HepG2 (cell line): ENCODE measurements around the gene KHNYN. TPM values are rescaled to one million over a fixed set of nuclear protein-coding genes. Genes with fewer than 3 reads are reported as not detected.
A peak's percentile ranks its signal among the peaks of the same experiment; 100 is the strongest.

Source experiments
- AGO2 ChIP-seq: fragments of 200-400 bp; formaldehyde crosslinking; optimal IDR thresholded peaks from 2 replicates; pipeline ENCODE3; 2017; ENCODE audit warnings: mild to moderate bottlenecking, low read depth, low read length, moderate library complexity
- DNMT1 ChIP-seq: sonication (generic); formaldehyde crosslinking; IDR thresholded peaks from 2 replicates; pipeline ENCODE4 v1.5.1; 2020; ENCODE audit warnings: mild to moderate bottlenecking, missing genetic modification reagents
- HNRNPLL ChIP-seq: fragments of 200-400 bp; formaldehyde crosslinking; IDR thresholded peaks from 2 replicates; pipeline ENCODE4 v1.6.1; 2017; ENCODE audit warnings: mild to moderate bottlenecking, low read depth, low read length; ENCODE audit not compliant: poor library complexity, severe bottlenecking
- HOXA7 ChIP-seq: sonication (generic); formaldehyde crosslinking; IDR thresholded peaks from 2 replicates; pipeline ENCODE4 v1.8.1; 2022; ENCODE audit warnings: mild to moderate bottlenecking, missing genetic modification reagents, moderate library complexity
- JUND ChIP-seq: sonication (generic); formaldehyde crosslinking; IDR thresholded peaks from 2 replicates; pipeline ENCODE4 v1.8.0; 2022; ENCODE audit warnings: mild to moderate bottlenecking, missing genetic modification reagents
- MTA1 ChIP-seq: sonication (generic); formaldehyde crosslinking; IDR thresholded peaks from 2 replicates; pipeline ENCODE4 v1.4.0; 2020; ENCODE audit warnings: missing genetic modification reagents, mild to moderate bottlenecking, borderline replicate concordance
- NFE2L2 ChIP-seq: fragments of 150-350 bp; IDR thresholded peaks from 2 replicates; pipeline ENCODE4 v1.6.1; 2014; ENCODE audit warnings: low read length
- RORA ChIP-seq: sonication (generic); formaldehyde crosslinking; IDR thresholded peaks from 2 replicates; pipeline ENCODE4 v1.5.0; 2020; ENCODE audit warnings: mild to moderate bottlenecking, missing genetic modification reagents, moderate library complexity
- SATB2 ChIP-seq: sonication (generic); formaldehyde crosslinking; IDR thresholded peaks from 2 replicates; pipeline ENCODE4 v1.5.0; 2020; ENCODE audit warnings: missing genetic modification reagents
- SNRNP70 ChIP-seq: fragments of 200-400 bp; formaldehyde crosslinking; IDR thresholded peaks from 2 replicates; pipeline ENCODE4 v1.6.1; 2017; ENCODE audit warnings: mild to moderate bottlenecking, low read depth, low read length, moderate library complexity
- ZBTB3 ChIP-seq: sonication (generic); formaldehyde crosslinking; IDR thresholded peaks from 2 replicates; pipeline ENCODE4 v1.4.0; 2020; ENCODE audit warnings: low read depth, mild to moderate bottlenecking, moderate library complexity, missing genetic modification reagents, borderline replicate concordance
- ZNF652 ChIP-seq: IDR thresholded peaks from 2 replicates; pipeline ENCODE4 v1.6.1; 2016; ENCODE audit warnings: low read depth, borderline replicate concordance
- ZNF75D ChIP-seq: sonication (generic); formaldehyde crosslinking; IDR thresholded peaks from 2 replicates; pipeline ENCODE4 v1.8.1; 2023; ENCODE audit warnings: missing genetic modification reagents, mild to moderate bottlenecking, borderline replicate concordance
- ZNF768 ChIP-seq: sonication (generic); formaldehyde crosslinking; IDR thresholded peaks from 2 replicates; pipeline ENCODE4 v1.4.0; 2020; ENCODE audit warnings: missing genetic modification reagents
- ZNF883 ChIP-seq: sonication (generic); formaldehyde crosslinking; IDR thresholded peaks from 2 replicates; pipeline ENCODE4 v1.5.1; 2020; ENCODE audit warnings: mild to moderate bottlenecking, missing genetic modification reagents; ENCODE audit errors: not compliant biosample characterization
- polyA plus RNA-seq, 8 experiments: library from polyadenylated mRNA; depleted of rRNA in 3 of 8; stranded (reverse) in 7 of 8; unstranded in 1 of 8; fragments of >200 nt; fragmentation: Illumina TruSeq in 4 of 8; extraction: Trizol in 4 of 8; gene quantifications; 2 replicates each; pipeline versions ENCODE4 v1.2.1 to v1.2.3, GENCODE V29; 2011 to 2016; ENCODE audit warnings: low read depth in 4 of 8, missing spikeins in 1 of 8, mixed read lengths in 1 of 8; ENCODE audit not compliant: insufficient read depth in 1 of 8
- total RNA-seq, 5 experiments: library from RNA; depleted of rRNA; stranded (reverse); fragments of >200 nt; fragmentation: Illumina TruSeq; extraction: Trizol; gene quantifications; 2 replicates each; pipeline ENCODE4 v1.2.3, GENCODE V29; 2016; ENCODE audit warnings: low read depth in 1 of 5
- TF ChIP-seq, protein P1 (sequence below): sonication (generic); formaldehyde crosslinking; IDR thresholded peaks from 2 replicates; pipeline ENCODE4 v1.4.0; 2020; ENCODE audit warnings: low read depth, mild to moderate bottlenecking, missing genetic modification reagents
- TF ChIP-seq, protein P2 (sequence below): sonication (generic); formaldehyde crosslinking; IDR thresholded peaks from 2 replicates; pipeline ENCODE4 v1.4.0; 2020; ENCODE audit warnings: mild to moderate bottlenecking, missing genetic modification reagents
- TF ChIP-seq, protein P3 (sequence below): IDR thresholded peaks from 2 replicates; pipeline ENCODE4 v1.6.1; 2016; ENCODE audit warnings: missing biosample characterization, missing genetic modification reagents, low read depth
- TF ChIP-seq, protein P4 (sequence below): IDR thresholded peaks from 2 replicates; pipeline ENCODE4 v1.6.1; 2016; ENCODE audit warnings: low read depth, borderline replicate concordance
- TF ChIP-seq, protein P5 (sequence below): sonication (generic); formaldehyde crosslinking; IDR thresholded peaks from 2 replicates; pipeline ENCODE4 v1.5.0; 2020; ENCODE audit warnings: missing genetic modification reagents
- TF ChIP-seq, protein P6 (sequence below): sonication (generic); formaldehyde crosslinking; IDR thresholded peaks from 2 replicates; pipeline ENCODE4 v1.4.0; 2020; ENCODE audit warnings: missing genetic modification reagents

Gene KHNYN
- total and polyA plus RNA-seq, 2 of the 13 experiments (the other 11 are each of a cell fraction or from before 2014, with no cell fraction given) = 52.8 to 75.7 TPM

DNA sequence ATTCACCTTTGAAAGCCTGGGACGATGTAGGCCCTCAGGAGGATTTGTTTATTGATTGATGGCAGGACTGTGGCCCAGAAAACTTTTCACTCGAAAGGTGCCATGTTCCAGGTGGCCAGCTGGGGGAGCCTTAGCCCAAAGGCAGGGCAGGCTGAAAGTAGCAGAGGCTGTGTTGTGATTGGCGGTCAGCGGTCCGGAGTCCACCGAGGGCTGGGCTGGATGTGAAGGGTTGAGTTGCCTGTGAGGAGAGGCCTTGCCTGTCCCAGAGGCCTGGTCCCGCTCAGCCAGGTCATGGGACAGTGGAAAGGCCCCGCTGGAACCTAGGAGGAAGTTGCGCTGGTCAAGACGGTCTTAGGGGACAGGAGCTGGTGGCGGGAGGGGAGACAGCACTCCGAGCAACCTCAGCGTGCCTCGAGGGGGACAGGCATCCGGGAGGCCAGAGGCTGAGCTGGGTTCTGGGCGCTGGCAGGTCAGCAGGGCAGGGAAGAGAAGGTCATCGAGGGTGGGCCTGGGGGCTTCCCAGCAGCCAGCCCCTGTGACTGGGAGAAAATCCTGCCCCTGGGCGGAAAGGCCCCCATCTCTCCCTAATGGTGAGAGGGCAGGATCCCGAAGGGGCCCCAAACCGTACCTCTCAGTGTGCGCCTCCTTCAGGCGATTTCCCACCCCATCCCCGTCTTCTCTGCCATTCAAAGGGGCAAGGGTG, 52.0 kb downstream of the KHNYN start (continued):
- TF ChIP-seq, protein P1, sequence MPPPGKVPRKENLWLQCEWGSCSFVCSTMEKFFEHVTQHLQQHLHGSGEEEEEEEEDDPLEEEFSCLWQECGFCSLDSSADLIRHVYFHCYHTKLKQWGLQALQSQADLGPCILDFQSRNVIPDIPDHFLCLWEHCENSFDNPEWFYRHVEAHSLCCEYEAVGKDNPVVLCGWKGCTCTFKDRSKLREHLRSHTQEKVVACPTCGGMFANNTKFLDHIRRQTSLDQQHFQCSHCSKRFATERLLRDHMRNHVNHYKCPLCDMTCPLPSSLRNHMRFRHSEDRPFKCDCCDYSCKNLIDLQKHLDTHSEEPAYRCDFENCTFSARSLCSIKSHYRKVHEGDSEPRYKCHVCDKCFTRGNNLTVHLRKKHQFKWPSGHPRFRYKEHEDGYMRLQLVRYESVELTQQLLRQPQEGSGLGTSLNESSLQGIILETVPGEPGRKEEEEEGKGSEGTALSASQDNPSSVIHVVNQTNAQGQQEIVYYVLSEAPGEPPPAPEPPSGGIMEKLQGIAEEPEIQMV (CRISPR knock-in tag) = peak; percentile 94
- no peak for TF ChIP-seq RORA (CRISPR knock-in tag)
- TF ChIP-seq, protein P2, sequence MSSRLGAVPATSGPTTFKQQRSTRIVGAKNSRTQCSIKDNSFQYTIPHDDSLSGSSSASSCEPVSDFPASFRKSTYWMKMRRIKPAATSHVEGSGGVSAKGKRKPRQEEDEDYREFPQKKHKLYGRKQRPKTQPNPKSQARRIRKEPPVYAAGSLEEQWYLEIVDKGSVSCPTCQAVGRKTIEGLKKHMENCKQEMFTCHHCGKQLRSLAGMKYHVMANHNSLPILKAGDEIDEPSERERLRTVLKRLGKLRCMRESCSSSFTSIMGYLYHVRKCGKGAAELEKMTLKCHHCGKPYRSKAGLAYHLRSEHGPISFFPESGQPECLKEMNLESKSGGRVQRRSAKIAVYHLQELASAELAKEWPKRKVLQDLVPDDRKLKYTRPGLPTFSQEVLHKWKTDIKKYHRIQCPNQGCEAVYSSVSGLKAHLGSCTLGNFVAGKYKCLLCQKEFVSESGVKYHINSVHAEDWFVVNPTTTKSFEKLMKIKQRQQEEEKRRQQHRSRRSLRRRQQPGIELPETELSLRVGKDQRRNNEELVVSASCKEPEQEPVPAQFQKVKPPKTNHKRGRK (CRISPR knock-in tag) = peak; percentile 63; the same call in 1 of the 2 replicates
- TF ChIP-seq DNMT1 (CRISPR knock-in tag) = peak; percentile 85
- TF ChIP-seq MTA1 (CRISPR knock-in tag) = peak; percentile 97
- peak; percentile 68 for TF ChIP-seq AGO2
- TF ChIP-seq ZNF883 (CRISPR knock-in tag) = peak; percentile 98
- TF ChIP-seq, protein P3, sequence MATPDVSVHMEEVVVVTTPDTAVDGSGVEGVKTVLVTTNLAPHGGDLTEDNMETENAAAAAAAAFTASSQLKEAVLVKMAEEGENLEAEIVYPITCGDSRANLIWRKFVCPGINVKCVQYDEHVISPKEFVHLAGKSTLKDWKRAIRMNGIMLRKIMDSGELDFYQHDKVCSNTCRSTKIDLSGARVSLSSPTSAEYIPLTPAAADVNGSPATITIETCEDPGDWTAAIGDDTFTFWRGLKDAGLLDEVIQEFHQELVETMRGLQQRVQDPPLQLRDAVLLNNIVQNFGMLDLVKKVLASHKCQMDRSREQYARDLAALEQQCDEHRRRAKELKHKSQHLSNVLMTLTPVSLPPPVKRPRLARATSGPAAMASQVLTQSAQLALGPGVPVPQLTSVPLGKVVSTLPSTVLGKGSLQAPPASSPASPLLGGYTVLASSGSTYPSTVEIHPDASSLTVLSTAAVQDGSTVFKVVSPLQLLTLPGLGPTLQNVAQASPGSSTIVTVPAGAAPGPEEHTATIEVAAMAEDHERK (CRISPR knock-in tag) = no peak
- no peak for TF ChIP-seq SNRNP70
- no peak for TF ChIP-seq HOXA7 (CRISPR knock-in tag)
- TF ChIP-seq, protein P4, sequence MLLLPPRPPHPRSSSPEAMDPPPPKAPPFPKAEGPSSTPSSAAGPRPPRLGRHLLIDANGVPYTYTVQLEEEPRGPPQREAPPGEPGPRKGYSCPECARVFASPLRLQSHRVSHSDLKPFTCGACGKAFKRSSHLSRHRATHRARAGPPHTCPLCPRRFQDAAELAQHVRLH (CRISPR knock-in tag) = peak; percentile 96
- TF ChIP-seq, protein P5, sequence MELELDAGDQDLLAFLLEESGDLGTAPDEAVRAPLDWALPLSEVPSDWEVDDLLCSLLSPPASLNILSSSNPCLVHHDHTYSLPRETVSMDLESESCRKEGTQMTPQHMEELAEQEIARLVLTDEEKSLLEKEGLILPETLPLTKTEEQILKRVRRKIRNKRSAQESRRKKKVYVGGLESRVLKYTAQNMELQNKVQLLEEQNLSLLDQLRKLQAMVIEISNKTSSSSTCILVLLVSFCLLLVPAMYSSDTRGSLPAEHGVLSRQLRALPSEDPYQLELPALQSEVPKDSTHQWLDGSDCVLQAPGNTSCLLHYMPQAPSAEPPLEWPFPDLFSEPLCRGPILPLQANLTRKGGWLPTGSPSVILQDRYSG = no peak
- TF ChIP-seq, protein P6, sequence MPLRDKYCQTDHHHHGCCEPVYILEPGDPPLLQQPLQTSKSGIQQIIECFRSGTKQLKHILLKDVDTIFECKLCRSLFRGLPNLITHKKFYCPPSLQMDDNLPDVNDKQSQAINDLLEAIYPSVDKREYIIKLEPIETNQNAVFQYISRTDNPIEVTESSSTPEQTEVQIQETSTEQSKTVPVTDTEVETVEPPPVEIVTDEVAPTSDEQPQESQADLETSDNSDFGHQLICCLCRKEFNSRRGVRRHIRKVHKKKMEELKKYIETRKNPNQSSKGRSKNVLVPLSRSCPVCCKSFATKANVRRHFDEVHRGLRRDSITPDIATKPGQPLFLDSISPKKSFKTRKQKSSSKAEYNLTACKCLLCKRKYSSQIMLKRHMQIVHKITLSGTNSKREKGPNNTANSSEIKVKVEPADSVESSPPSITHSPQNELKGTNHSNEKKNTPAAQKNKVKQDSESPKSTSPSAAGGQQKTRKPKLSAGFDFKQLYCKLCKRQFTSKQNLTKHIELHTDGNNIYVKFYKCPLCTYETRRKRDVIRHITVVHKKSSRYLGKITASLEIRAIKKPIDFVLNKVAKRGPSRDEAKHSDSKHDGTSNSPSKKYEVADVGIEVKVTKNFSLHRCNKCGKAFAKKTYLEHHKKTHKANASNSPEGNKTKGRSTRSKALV (CRISPR knock-in tag) = peak; percentile 51; the same call in 1 of the 2 replicates
- TF ChIP-seq NFE2L2 = 0 out of 2 replicates have a peak, but pooled peaks have one; percentile 2
- no peak for TF ChIP-seq ZBTB3 (CRISPR knock-in tag)
- TF ChIP-seq ZNF652 (CRISPR knock-in tag) = peak; percentile 43; the same call in 1 of the 2 replicates
- peak; percentile 44 for TF ChIP-seq HNRNPLL
- no peak for TF ChIP-seq ZNF75D (CRISPR knock-in tag)
- TF ChIP-seq SATB2 (CRISPR knock-in tag) = peak; percentile 62; the same call in 1 of the 2 replicates
- peak; percentile 67 for TF ChIP-seq ZNF768 (CRISPR knock-in tag)
- TF ChIP-seq JUND (CRISPR knock-in tag) = 0 out of 2 replicates have a peak, but pooled peaks have one; percentile 10
